ENCODE data around the gene GALNT2.

GALNT2 gene

DNA sequence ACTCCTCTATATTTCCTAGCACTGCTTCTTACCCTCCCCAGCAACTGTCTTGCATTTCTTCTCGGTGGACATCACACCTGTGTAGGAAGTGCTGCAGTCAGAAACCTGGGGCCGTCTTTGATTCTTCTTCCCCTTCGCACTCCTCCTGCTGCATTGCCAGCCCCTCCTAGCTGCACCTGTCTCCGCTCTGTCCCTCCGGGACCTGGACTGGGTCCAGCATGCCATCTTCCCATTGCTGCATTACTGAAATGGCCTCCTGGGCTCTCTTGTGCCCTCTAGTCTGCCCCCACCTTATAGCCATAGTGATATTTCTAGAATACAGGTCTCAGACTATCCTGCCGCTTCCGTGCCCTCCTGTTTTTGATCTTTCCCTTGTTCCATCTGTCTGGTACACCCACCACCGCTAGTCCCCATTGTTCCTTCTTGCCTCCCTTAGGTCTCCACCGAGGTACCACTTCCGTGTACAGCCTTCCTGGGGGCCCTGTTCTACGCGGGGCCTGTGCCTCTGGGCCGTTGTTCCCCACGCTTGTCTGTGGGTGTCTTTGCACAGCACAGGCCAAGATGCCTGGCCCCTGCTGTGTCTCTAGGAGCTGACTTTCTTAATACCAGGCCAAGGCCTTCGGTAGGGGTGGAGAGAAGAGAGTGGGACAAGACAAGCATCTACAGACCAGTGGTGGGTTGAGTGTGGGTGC is 107.6 kb downstream of the GALNT2 start:
- no peaks in the 10 kb centered on the region for H3K27me3 ChIP-seq (ENCODE audit: insufficient read depth, low read length)
- H3K79me2 ChIP-seq (ENCODE audit: control insufficient read depth, insufficient read depth, low read length, unreplicated experiment), result peaks cover 71% of the 10 kb centered on the region
- peaks cover 10% of the 10 kb centered on the region for H3K36me3 ChIP-seq (ENCODE audit: insufficient read depth, low read length)

GRCh38 chr1:230175163-230175747 is 108.2 kb downstream of the GALNT2 start:
- Histone ChIP-seq H3K79me2 (ENCODE audit: control insufficient read depth, insufficient read depth, low read length, unreplicated experiment) (peaks cover 64% of the 10 kb centered on the region), H3K4me1 (ENCODE audit: control insufficient read depth, insufficient read depth, low read length, unreplicated experiment) (peaks cover 37% of the 10 kb centered on the region), H2AFZ (ENCODE audit: low read length, unreplicated experiment) (no peak overlapping the region), H3K27ac (ENCODE audit: low read depth, low read length) (no peak overlapping the region), H3K36me3 (ENCODE audit: insufficient read depth, low read length) (peaks cover 12% of the 10 kb centered on the region), H3K27me3 (ENCODE audit: insufficient read depth, low read length) (no peaks in the 10 kb centered on the region), H3K4me3 (ENCODE audit: low read depth, low read length) (no peak overlapping the region)

More for the DNA sequence above, 107.6 kb downstream of the GALNT2 start:
- Histone ChIP-seq H3K4me3 (ENCODE audit: low read depth, low read length) (no peak overlapping the region), H3K27ac (ENCODE audit: low read depth, low read length) (no peak overlapping the region), H3K4me1 (ENCODE audit: control insufficient read depth, insufficient read depth, low read length, unreplicated experiment) (peaks cover 43% of the 10 kb centered on the region), H2AFZ (ENCODE audit: low read length, unreplicated experiment) (no peak overlapping the region)

DNA sequence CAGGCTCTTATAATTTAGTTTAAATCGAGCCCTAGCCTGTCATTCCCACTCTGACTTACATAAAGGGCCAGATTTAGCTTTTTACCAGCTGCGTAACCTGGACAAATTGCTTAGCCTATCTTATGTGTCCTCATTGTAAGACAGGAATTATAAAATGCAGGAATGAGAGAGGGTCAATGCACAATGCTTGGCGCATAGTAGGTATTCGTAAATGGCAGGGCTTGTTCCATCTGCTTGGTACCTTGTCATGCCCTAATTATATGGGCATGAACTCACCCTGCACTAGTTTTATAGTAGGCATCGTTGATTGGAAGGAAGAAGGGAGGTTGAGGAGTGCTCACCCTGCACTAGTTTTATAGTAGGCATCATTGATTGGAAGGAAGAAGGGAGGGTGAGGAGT is 108.8 kb downstream of the GALNT2 start:
- H2AFZ ChIP-seq (ENCODE audit: low read length, unreplicated experiment), result no peak overlapping the region
- peaks cover 15% of the 10 kb centered on the region for H3K36me3 ChIP-seq (ENCODE audit: insufficient read depth, low read length)
- H3K27ac ChIP-seq (ENCODE audit: low read depth, low read length), result no peak overlapping the region
- H3K79me2 ChIP-seq (ENCODE audit: control insufficient read depth, insufficient read depth, low read length, unreplicated experiment), result peaks cover 58% of the 10 kb centered on the region
- no peak overlapping the region for H3K4me3 ChIP-seq (ENCODE audit: low read depth, low read length)
- H3K4me1 ChIP-seq (ENCODE audit: control insufficient read depth, insufficient read depth, low read length, unreplicated experiment), result peaks cover 32% of the 10 kb centered on the region
- H3K27me3 ChIP-seq (ENCODE audit: insufficient read depth, low read length), result no peaks in the 10 kb centered on the region

- Histone ChIP-seq H3K27me3 (ENCODE audit: insufficient read depth, low read length) (no peaks in the 10 kb centered on the region), H3K4me1 (ENCODE audit: control insufficient read depth, insufficient read depth, low read length, unreplicated experiment) (peaks cover 27% of the 10 kb centered on the region)
These were observed 109.3 kb downstream of the GALNT2 start for GRCh38 chr1:230176326-230176725.

DNA sequence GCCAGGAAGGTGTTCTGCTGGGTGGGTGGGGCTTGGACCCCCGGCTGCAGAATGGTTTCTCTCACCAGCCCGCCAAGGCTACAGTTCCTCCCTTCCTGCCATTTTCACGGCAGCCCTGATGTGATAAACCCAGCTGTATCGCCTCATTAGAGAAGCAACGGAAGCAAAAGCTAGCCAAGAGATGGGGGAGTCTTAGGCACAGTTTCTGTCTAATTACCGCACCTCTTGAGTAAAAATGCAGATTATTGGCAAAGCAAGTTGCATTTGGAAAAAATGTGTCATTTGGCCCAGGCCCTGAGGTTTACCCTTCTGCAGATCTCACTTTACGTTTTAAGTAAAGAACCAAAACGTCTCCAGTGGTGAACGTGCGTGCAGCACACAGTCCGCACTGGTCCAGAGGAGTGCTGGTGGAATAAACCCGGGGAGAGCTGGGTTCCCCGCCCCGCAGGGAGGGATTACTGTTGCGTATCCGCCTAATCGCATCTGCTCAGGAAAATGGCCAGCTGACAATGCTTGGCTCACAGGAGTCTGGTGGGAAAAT is 109.9 kb downstream of the GALNT2 start:
- H3K27ac ChIP-seq (ENCODE audit: low read depth, low read length), result no peak overlapping the region
- H3K4me3 ChIP-seq (ENCODE audit: low read depth, low read length), result peak overlapping the region; percentile 45
- peaks cover 22% of the 10 kb centered on the region for H3K36me3 ChIP-seq (ENCODE audit: insufficient read depth, low read length)
- H3K79me2 ChIP-seq (ENCODE audit: control insufficient read depth, insufficient read depth, low read length, unreplicated experiment), result peaks cover 60% of the 10 kb centered on the region
- H2AFZ ChIP-seq (ENCODE audit: low read length, unreplicated experiment), result no peak overlapping the region
- H3K4me1 ChIP-seq (ENCODE audit: control insufficient read depth, insufficient read depth, low read length, unreplicated experiment), result peaks cover 21% of the 10 kb centered on the region
- no peaks in the 10 kb centered on the region for H3K27me3 ChIP-seq (ENCODE audit: insufficient read depth, low read length)

More at GRCh38 chr1:230176326-230176725, 109.3 kb downstream of the GALNT2 start:
- Histone ChIP-seq H3K4me3 (ENCODE audit: low read depth, low read length) (no peak overlapping the region), H3K27ac (ENCODE audit: low read depth, low read length) (no peak overlapping the region), H3K36me3 (ENCODE audit: insufficient read depth, low read length) (peaks cover 20% of the 10 kb centered on the region), H3K79me2 (ENCODE audit: control insufficient read depth, insufficient read depth, low read length, unreplicated experiment) (peaks cover 55% of the 10 kb centered on the region), H2AFZ (ENCODE audit: low read length, unreplicated experiment) (no peak overlapping the region)

- peaks cover 48% of the 10 kb centered on the region for H3K79me2 ChIP-seq (ENCODE audit: control insufficient read depth, insufficient read depth, low read length, unreplicated experiment)
- no peaks in the 10 kb centered on the region for H3K27me3 ChIP-seq (ENCODE audit: insufficient read depth, low read length)
- no peak overlapping the region for H3K4me3 ChIP-seq (ENCODE audit: low read depth, low read length)
- H3K4me1 ChIP-seq (ENCODE audit: control insufficient read depth, insufficient read depth, low read length, unreplicated experiment), result peaks cover 10% of the 10 kb centered on the region
- H3K36me3 ChIP-seq (ENCODE audit: insufficient read depth, low read length), result peaks cover 22% of the 10 kb centered on the region
- H3K27ac ChIP-seq (ENCODE audit: low read depth, low read length), result no peak overlapping the region
- H2AFZ ChIP-seq (ENCODE audit: low read length, unreplicated experiment), result no peak overlapping the region
These were observed 112.2 kb downstream of the GALNT2 start for GRCh38 chr1:230179249-230179648.

DNA sequence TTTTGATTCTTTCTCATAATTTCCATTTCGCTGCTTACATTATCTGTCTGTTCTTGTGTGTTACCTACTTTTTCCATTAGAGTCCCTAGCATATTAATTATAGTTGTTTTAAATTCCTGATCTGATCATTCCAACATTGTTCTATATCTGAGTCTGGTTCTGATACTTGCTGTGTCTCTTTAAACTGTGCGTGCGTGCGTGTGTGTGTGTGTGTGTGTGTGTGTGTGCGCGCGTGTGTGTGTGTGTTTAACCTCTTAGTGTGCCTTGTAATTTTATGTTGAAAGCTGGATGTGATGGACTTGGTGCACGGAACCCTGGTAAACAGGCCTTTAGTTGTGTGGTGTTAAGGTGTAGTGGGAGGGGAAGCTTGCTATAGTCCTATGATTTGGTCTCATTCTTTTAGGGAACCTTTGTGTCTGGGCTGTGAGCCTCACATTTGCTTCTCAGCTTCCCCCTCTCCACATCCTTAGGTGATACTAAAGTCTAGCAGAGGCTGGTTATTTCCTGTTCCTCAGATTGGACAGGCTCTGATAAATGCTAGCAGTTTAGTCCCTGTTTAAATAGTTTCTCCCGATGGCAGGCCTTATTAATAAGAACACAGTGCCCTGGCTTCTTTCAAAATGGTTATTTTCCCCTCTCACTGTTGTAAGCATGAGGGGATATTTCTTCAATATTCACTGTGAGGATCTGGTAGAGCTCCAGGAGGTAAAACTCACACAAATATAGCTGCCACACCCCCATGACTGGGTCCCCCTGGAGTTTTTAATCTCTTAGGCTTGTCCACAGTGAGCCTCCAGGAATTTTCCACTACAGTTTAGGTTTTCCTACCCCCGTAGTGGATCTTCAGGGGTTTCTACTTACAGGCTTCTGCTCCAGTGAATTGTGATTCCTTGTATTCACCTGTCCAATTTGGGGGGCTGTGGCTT is 118.3 kb downstream of the GALNT2 start:
- H2AFZ ChIP-seq (ENCODE audit: low read length, unreplicated experiment), result no peak overlapping the region
- H3K4me3 ChIP-seq (ENCODE audit: low read depth, low read length), result no peak overlapping the region
- H3K27me3 ChIP-seq (ENCODE audit: insufficient read depth, low read length), result no peaks in the 10 kb centered on the region
- peaks cover 9% of the 10 kb centered on the region for H3K36me3 ChIP-seq (ENCODE audit: insufficient read depth, low read length)
- H3K79me2 ChIP-seq (ENCODE audit: control insufficient read depth, insufficient read depth, low read length, unreplicated experiment), result peaks cover 56% of the 10 kb centered on the region
- peak overlapping the region; percentile 44; the same call in 1 of the 2 replicates for H3K27ac ChIP-seq (ENCODE audit: low read depth, low read length)
- peaks cover 22% of the 10 kb centered on the region for H3K4me1 ChIP-seq (ENCODE audit: control insufficient read depth, insufficient read depth, low read length, unreplicated experiment)

DNA sequence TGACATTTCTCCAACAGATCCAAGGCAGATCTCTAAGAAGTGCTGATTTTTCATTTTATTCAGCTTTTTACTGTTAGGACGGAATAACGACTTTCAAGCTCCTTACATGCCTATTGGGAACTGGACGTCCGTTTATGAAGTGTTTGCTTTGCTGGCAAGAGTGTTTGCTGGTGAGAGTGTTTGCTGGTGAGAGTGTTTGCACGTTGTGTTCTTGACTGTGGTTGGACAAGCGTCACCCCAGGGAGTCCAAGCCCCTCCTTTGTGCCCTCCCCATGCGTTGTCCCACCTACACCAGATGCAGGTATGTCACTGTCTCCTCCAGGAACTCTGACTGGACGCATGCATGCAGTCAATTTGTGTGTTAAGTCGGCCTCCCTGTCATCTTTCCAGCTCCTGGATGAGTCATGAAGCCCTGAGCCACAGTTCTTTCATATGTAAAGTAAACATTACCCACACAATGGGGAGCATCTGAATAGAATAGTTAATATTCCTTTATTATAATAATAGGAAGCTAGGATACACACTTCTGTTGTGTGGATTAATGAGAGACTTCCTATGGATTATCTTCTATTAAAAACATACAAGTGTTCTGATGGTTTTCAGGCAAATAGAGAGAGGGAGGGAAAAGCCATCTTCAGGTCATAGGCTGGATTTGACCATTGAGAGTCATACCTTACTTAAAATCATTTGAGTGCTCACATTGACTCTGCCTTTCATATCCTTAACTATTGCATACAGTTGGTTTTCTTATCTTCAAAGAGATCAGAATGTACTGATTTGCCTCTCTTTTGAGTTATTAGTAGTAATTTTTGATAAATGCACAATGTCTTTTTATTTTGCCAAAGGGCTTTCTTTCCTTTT is 119.2 kb downstream of the GALNT2 start:
- peaks cover 31% of the 10 kb centered on the region for H3K4me1 ChIP-seq (ENCODE audit: control insufficient read depth, insufficient read depth, low read length, unreplicated experiment)
- H3K79me2 ChIP-seq (ENCODE audit: control insufficient read depth, insufficient read depth, low read length, unreplicated experiment), result peaks cover 62% of the 10 kb centered on the region
- H2AFZ ChIP-seq (ENCODE audit: low read length, unreplicated experiment), result no peak overlapping the region
- H3K27me3 ChIP-seq (ENCODE audit: insufficient read depth, low read length), result no peaks in the 10 kb centered on the region
- H3K4me3 ChIP-seq (ENCODE audit: low read depth, low read length), result no peak overlapping the region
- H3K36me3 ChIP-seq (ENCODE audit: insufficient read depth, low read length), result 0 out of 2 replicates have a peak, but pooled peaks cover 3% of the 10 kb centered on the region
- H3K27ac ChIP-seq (ENCODE audit: low read depth, low read length), result peak overlapping the region; percentile 44; the same call in 1 of the 2 replicates

- H3K36me3 ChIP-seq (ENCODE audit: insufficient read depth, low read length), result no peaks in the 10 kb centered on the region
- H3K27me3 ChIP-seq (ENCODE audit: insufficient read depth, low read length), result no peaks in the 10 kb centered on the region
- H3K79me2 ChIP-seq (ENCODE audit: control insufficient read depth, insufficient read depth, low read length, unreplicated experiment), result peaks cover 62% of the 10 kb centered on the region
- no peak overlapping the region for H3K4me3 ChIP-seq (ENCODE audit: low read depth, low read length)
- H3K4me1 ChIP-seq (ENCODE audit: control insufficient read depth, insufficient read depth, low read length, unreplicated experiment), result peaks cover 35% of the 10 kb centered on the region
- H3K27ac ChIP-seq (ENCODE audit: low read depth, low read length), result no peak overlapping the region
- H2AFZ ChIP-seq (ENCODE audit: low read length, unreplicated experiment), result no peak overlapping the region
These were observed 119.8 kb downstream of the GALNT2 start for GRCh38 chr1:230186874-230187273.

DNA sequence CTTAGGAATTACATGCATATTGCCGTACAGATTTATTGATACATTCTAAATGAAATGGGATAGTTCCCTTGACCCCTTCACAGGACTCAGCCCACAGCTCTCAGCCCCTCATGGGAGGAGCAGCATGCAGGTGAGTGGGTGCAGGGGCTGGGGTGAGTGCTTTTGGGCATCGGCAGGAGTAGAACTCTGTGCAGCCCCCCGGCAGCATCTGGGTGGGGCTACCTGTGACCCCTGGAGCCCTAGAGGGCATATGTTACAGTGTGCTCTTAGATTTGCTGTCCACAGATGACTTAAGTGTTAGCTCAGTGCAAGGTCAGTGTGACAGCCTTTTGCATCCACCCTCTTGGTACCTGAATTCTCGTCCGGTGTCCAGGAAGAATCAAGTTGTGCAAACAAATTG is 120.3 kb downstream of the GALNT2 start:
- no peaks in the 10 kb centered on the region for H3K36me3 ChIP-seq (ENCODE audit: insufficient read depth, low read length)
- peaks cover 62% of the 10 kb centered on the region for H3K79me2 ChIP-seq (ENCODE audit: control insufficient read depth, insufficient read depth, low read length, unreplicated experiment)
- H3K4me1 ChIP-seq (ENCODE audit: control insufficient read depth, insufficient read depth, low read length, unreplicated experiment), result peaks cover 35% of the 10 kb centered on the region
- no peaks in the 10 kb centered on the region for H3K27me3 ChIP-seq (ENCODE audit: insufficient read depth, low read length)
- H2AFZ ChIP-seq (ENCODE audit: low read length, unreplicated experiment), result no peak overlapping the region
- H3K4me3 ChIP-seq (ENCODE audit: low read depth, low read length), result no peak overlapping the region
- no peak overlapping the region for H3K27ac ChIP-seq (ENCODE audit: low read depth, low read length)
